CD14-positive monocyte (primary cell): ENCODE data around the gene NAALADL1. TPM values are rescaled to one million over a fixed set of nuclear protein-coding genes. Genes with fewer than 3 reads are reported as not detected.

Experiments used
- DNase-seq, 3 donors: peaks; one replicate each; pipeline ENCODE4 v3.0.0-alpha.2; 2011 to 2022
- H2AFZ ChIP-seq: 2 replicates; pipeline ENCODE4 v1.6.0; 2012; ENCODE audit warnings: mild to moderate bottlenecking, low read depth, low read length, inconsistent platforms; ENCODE audit not compliant: insufficient read depth, poor library complexity, severe bottlenecking
- H3K27ac ChIP-seq, 2 donors: 1 replicate in 1 of 2; 2 replicates in 1 of 2; pipeline ENCODE4 v1.5.1; 2012 to 2013; ENCODE audit warnings: low read length in 2 of 2, control low read depth in 1 of 2, inconsistent platforms in 1 of 2, low read depth in 1 of 2, mild to moderate bottlenecking in 1 of 2
- H3K27me3 ChIP-seq, 2 donors: one replicate each; pipeline versions ENCODE4 v1.6.0 to v1.6.1; 2011 to 2013; ENCODE audit warnings: low read length in 2 of 2; ENCODE audit not compliant: control insufficient read depth in 2 of 2, insufficient read depth in 2 of 2
- H3K36me3 ChIP-seq, 2 donors: replicated peaks in 1 of 2; 1 replicate in 1 of 2; 2 replicates in 1 of 2; pipeline versions ENCODE4 v1.5.1 to v1.6.1; 2012 to 2013; ENCODE audit warnings: low read length in 2 of 2, control low read depth in 1 of 2, inconsistent platforms in 1 of 2, mild to moderate bottlenecking in 1 of 2; ENCODE audit not compliant: insufficient read depth in 2 of 2, control insufficient read depth in 1 of 2
- H3K4me1 ChIP-seq, 2 donors: 1 replicate in 1 of 2; 2 replicates in 1 of 2; pipeline versions ENCODE4 v1.5.1 to v1.6.1; 2012 to 2013; ENCODE audit warnings: low read length in 2 of 2, control low read depth in 1 of 2, inconsistent platforms in 1 of 2, mild to moderate bottlenecking in 1 of 2, moderate library complexity in 1 of 2; ENCODE audit not compliant: insufficient read depth in 2 of 2, control insufficient read depth in 1 of 2
- H3K4me2 ChIP-seq: replicated peaks from 2 replicates; pipeline ENCODE3; 2012; ENCODE audit warnings: low read length, moderate library complexity, mild to moderate bottlenecking; ENCODE audit not compliant: poor library complexity, severe bottlenecking; ENCODE audit errors: extremely low read depth
- H3K4me3 ChIP-seq, 3 experiments: fragments of 200-600 bp in 1 of 3; sonication (generic) in 1 of 3; replicated peaks in 1 of 3; 1 replicate in 2 of 3; 2 replicates in 1 of 3; pipeline ENCODE4 v1.5.1; 2011 to 2013; ENCODE audit warnings: low read length in 3 of 3, mild to moderate bottlenecking in 3 of 3, control low read depth in 2 of 3, low read depth in 2 of 3, inconsistent platforms in 1 of 3, moderate library complexity in 1 of 3
- H3K79me2 ChIP-seq: 2 replicates; pipeline ENCODE4 v1.6.0; 2012; ENCODE audit warnings: mild to moderate bottlenecking, control low read depth, inconsistent platforms, low read length, moderate library complexity; ENCODE audit not compliant: insufficient read depth
- H3K9ac ChIP-seq: 2 replicates; pipeline ENCODE4 v1.6.0; 2017; ENCODE audit warnings: low read length, mild to moderate bottlenecking; ENCODE audit not compliant: insufficient read depth, poor library complexity, severe bottlenecking
- H3K9me3 ChIP-seq, 2 donors: replicated peaks in 1 of 2; 1 replicate in 1 of 2; 2 replicates in 1 of 2; pipeline versions ENCODE4 v1.5.1 to v1.6.1; 2012 to 2013; ENCODE audit warnings: low read length in 2 of 2, control low read depth in 1 of 2; ENCODE audit not compliant: control insufficient read depth in 1 of 2, insufficient read depth in 1 of 2
- H4K20me1 ChIP-seq: 2 replicates; pipeline ENCODE4 v1.6.0; 2012; ENCODE audit warnings: mild to moderate bottlenecking, low read length, control low read depth, moderate library complexity; ENCODE audit not compliant: insufficient read depth
- H3K27ac Mint-ChIP-seq, 7 donors: one replicate each; pipeline ENCODE4 v1.8.0; 2020; ENCODE audit warnings: mild to moderate bottlenecking in 7 of 7, mixed read lengths in 7 of 7, moderate library complexity in 6 of 7, inconsistent platforms in 2 of 7
- H3K27me3 Mint-ChIP-seq, 3 donors: one replicate each; pipeline ENCODE4 v1.8.0; 2021 to 2022; ENCODE audit warnings: low read depth in 3 of 3, mild to moderate bottlenecking in 3 of 3, mixed read lengths in 3 of 3, moderate library complexity in 3 of 3, inconsistent platforms in 1 of 3
- H3K36me3 Mint-ChIP-seq, 2 donors: one replicate each; pipeline ENCODE4 v1.8.0; 2020; ENCODE audit warnings: mixed read lengths in 2 of 2, inconsistent platforms in 1 of 2, mild to moderate bottlenecking in 1 of 2
- H3K4me1 Mint-ChIP-seq: one replicate; pipeline ENCODE4 v1.8.0; 2020; ENCODE audit warnings: mild to moderate bottlenecking, mixed read lengths
- H3K4me3 Mint-ChIP-seq, 2 donors: one replicate each; pipeline ENCODE4 v1.8.0; 2020; ENCODE audit warnings: mild to moderate bottlenecking in 2 of 2, mixed read lengths in 2 of 2, moderate library complexity in 1 of 2
- H3K9me3 Mint-ChIP-seq, 7 donors: one replicate each; pipeline ENCODE4 v1.8.0; 2020 to 2022; ENCODE audit warnings: mixed read lengths in 7 of 7, mild to moderate bottlenecking in 6 of 7, moderate library complexity in 6 of 7, inconsistent platforms in 2 of 7
- CTCF ChIP-seq: fragments of 200-600 bp; IDR thresholded peaks from one replicate; pipeline ENCODE4 v1.8.0; 2022; ENCODE audit warnings: antibody characterized with exemption, mild to moderate bottlenecking
- WGBS: methylation state at CpG from one replicate; pipeline ENCODE4 v1.1.5; 2013; ENCODE audit warnings: missing lambda C conversion rate; ENCODE audit not compliant: insufficient coverage; 5-methylcytosine and 5-hydroxymethylcytosine counted together
- intact Hi-C, 2 donors: fragments of 100-400 bp; cut with micrococcal nuclease; formaldehyde crosslinking; loops; one replicate each; pipeline versions ENCODE4 v1.15.0 to v1.15.1; 2023
- polyA plus RNA-seq, 3 donors: library from polyadenylated mRNA; depleted of rRNA in 1 of 3; unstranded in 2 of 3; stranded (reverse) in 1 of 3; fragments of 300-500 nt in 2 of 3; fragments of >200 nt in 1 of 3; fragmentation: Illumina TruSeq in 2 of 3; gene quantifications; 1 replicate in 2 of 3; 2 replicates in 1 of 3; pipeline ENCODE4 v1.2.3, GENCODE V29; 2012 to 2021

Gene NAALADL1
- polyA plus RNA-seq, 3 donors, result 11.1 to 20.1 (median 20.1) TPM

- Histone ChIP-seq H2AFZ (peak overlapping the region; percentile 98), H3K4me3 (peak overlapping the region; percentile 62 to 95 (median 84)), H3K27me3 (no peaks in the 10 kb centered on the region), H3K79me2 (peaks cover 53% of the 10 kb centered on the region), H4K20me1 (no peaks in the 10 kb centered on the region), H3K9ac (peak overlapping the region; percentile 91), H3K4me1 (peaks cover 33 to 43% of the 10 kb centered on the region in 2 donors), H3K27ac (peak overlapping the region; percentile 73 to 92), H3K36me3 (peaks cover 33 to 48% of the 10 kb centered on the region in 2 donors), H3K9me3 (no peaks in the 10 kb centered on the region), H3K4me2 (peak overlapping the region; percentile 95)
- peaks cover 41 to 53% of the 10 kb centered on the region in 2 donors for H3K36me3 Mint-ChIP-seq
- peak overlapping the region; percentile 88 to 95 for H3K4me3 Mint-ChIP-seq
- TF ChIP-seq CTCF, result no peak
- peak overlapping the region; percentile 93 to 98 (median 95) for H3K27ac Mint-ChIP-seq
- intact Hi-C loops, result loop anchor here (1.0 to 5.0 kb wide), 5 partner anchors 12 to 72 kb away; partner anchors contain the start of genes FAU (in 2 of the 2), MRPL49 (in 2 of the 2), ARL2 (in 1 of the 2) and SNX15 (in 1 of the 2)
- WGBS, result 64% methylated on average over 14 of the region's 23 CpGs
- DNase-seq, result no peak
- no peaks in the 10 kb centered on the region for H3K27me3 Mint-ChIP-seq
- peaks cover 44% of the 10 kb centered on the region for H3K4me1 Mint-ChIP-seq
- peaks cover 0 to 2% (median 0%) of the 10 kb centered on the region in 7 donors for H3K9me3 Mint-ChIP-seq
Measured at GRCh38 chr11:65084598-65085375, 26.4 kb upstream of the NAALADL1 start.

GRCh38 chr11:65083834-65084597 lies 25.7 kb upstream of the NAALADL1 start, which contains the start of the genes CDCA5 and ZFPL1:
CDCA5 (minus strand) TSS chr11:65084040; CDS start chr11:65083978, 62 bp downstream.
ZFPL1 (plus strand) TSS chr11:65084222; CDS start chr11:65084699, 477 bp downstream.
- Mint-ChIP-seq H3K36me3 (peaks cover 34 to 51% of the 10 kb centered on the region in 2 donors), H3K9me3 (peaks cover 0 to 2% (median 0%) of the 10 kb centered on the region in 7 donors), H3K27me3 (no peaks in the 10 kb centered on the region), H3K4me3 (peak within 1 kb of the TSS; percentile 88 to 95), H3K27ac (peak within 1 kb of the TSS; percentile 93 to 98 (median 95)), H3K4me1 (peaks cover 44% of the 10 kb centered on the region)
- Histone ChIP-seq H2AFZ (peak within 1 kb of the TSS; percentile 98), H4K20me1 (no peaks in the 10 kb centered on the region), H3K27ac (peak within 1 kb of the TSS; percentile 73 to 92), H3K4me2 (peak within 1 kb of the TSS; percentile 95), H3K4me1 (peaks cover 33 to 43% of the 10 kb centered on the region in 2 donors), H3K79me2 (peaks cover 61% of the 10 kb centered on the region), H3K4me3 (peak within 1 kb of the TSS; percentile 62 to 95 (median 84)), H3K36me3 (peaks cover 31 to 40% of the 10 kb centered on the region in 2 donors), H3K9me3 (no peaks in the 10 kb centered on the region), H3K9ac (peak within 1 kb of the TSS; percentile 91), H3K27me3 (no peaks in the 10 kb centered on the region)
- DNase-seq, result peak; percentile 95 to 97 (median 96)
- intact Hi-C loops, result loop anchor here (1.0 to 5.0 kb wide), 4 partner anchors 12 to 72 kb away; partner anchors contain the start of genes FAU (in 2 of the 2), MRPL49 (in 2 of the 2), ARL2 (in 1 of the 2) and SNX15 (in 1 of the 2)
- WGBS, result under 1% methylated on average over 65 of the region's 79 CpGs
- TF ChIP-seq CTCF, result no peak
